Effector CD8-positive, alpha-beta T cell (primary cell): ENCODE results near the gene CTXND1.

Source experiments
- DNase-seq: peaks from one replicate; lab custom pipeline; 2025; lab: John Stamatoyannopoulos, UW

CTXND1 gene

DNA sequence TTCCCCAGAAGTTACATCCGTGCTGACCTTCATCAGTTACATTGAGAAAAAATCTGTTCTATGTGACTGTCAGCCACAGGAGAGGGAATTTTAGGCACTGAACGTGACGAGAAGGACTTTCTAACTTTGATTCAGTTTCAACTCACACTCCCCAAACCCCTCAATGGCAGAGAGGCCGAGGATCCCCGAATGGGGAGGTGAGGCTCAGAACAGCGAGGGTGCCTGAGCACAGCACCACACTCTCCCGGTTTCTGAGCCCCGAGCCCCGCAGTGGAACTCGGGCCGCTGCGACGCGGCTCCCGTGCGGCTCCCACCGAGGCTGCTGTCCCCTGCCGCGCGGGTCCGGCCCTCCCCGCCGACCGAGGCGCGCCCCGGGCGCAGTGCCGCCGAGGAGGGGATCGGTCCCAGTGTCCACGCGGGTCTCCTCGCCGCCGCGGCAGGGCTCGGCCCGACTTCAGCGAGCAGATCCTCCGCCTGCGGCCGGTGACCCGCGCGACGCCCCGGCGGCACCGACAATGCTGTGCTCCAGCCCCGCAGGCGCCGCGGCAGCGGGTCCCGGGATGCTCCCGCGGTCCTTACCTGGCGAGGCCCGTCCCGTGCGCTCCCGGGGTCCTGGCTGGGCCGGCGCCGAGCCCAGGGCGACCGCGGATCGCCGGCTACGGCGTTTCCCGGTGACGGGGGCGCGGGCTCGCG lies 439 bp downstream of the CTXND1 start:
- DNase-seq = no peak

DNA sequence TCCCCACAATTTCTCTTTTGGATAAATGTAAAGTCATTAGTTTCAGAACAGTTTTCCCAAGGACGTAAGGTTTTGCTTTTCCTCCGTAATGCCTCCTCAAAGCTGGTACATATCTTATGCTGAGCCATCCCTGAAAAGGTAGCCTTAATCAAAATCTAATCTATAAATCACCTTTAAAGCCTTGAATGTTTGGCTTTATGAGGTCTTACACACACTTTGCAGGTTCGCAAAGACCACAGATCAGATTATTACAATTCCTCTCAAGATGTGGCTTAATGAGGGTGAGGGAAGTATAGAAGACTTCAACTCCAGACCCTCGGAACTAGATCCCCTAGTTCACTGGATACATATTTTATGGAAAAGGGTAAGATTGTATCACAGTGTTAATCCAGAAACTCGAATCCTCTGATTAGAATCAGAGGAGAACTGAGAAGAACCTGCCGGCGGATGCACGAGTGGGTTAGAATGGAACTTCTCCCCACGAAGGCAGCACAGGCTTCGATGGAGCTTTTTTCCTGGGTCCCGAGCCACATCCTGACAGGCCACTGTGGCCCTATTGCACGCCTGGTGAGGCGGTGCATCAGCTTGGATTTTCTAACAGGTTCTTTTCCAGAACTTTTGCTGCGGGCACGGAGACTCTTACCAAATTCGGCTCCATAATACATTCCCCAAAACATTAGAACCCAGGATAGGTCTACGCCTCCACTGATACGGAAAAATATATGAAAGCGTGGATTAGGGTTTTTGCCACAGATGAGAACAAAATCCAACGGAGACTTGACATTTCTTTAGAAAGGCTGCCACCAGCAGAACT lies 1.2 kb downstream of the CTXND1 start:
- DNase-seq = no peak

DNA sequence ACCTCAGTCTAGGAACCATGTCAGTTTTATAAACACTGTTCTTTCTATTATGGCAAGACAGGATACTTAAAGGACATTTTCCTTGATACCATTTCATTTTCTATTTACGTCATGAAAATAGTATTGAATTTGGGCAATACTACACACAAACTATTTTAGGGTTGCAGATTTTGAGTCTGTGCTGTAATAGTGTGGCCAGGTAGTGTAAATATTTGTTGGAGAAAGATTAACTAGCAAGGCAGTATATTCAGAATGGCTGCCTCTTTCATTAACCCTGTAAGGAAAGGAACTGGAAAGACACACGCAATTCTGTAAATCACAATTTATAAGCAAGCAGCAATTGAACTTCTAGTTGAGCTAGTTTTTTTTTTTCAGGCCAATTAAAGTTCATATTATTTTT lies 2.0 kb downstream of the CTXND1 start:
- DNase-seq = no peak

DNA sequence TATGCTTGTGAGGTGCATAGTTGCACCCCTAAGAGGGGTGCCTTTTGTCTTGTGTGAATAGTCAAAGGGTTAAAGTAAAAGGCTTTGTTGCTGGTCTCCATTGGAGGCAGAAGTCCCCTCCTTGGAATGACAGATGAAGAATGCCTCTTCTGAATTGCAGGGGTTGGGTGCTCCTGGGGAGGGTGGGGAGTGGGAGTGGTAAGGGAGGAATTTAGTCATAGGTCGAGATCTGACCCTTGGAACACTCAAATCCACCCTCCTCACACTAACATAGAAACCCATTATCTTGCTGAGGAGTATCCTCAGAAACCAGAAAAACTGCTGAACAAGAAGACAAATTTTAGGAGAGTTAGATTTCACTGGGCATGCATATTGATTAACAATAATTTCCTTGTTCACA lies 4.7 kb downstream of the CTXND1 start:
- no peak for DNase-seq

DNA sequence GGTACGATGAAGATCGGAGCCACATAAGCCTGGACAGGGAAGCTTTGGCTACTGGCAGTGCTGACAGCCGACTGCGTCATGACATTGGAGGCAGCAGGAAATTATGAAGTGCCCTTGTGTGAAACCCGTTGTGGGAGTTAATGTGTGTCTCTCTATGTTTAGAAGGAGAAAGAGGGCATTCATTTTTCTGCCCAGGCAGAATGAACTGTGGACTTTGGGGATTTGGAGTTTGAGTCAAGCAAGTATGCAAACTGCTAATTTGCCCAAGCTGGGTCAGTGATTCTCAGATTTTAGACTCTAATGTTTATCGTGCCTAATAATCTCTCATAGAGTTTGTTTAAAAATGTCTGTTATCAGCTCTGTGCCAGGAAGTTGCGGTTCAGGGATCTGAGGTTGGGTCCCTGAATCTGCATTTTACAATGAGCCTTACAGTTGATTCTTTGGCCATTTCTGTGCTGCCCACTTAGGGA lies 5.6 kb downstream of the CTXND1 start:
- no peak for DNase-seq

DNA sequence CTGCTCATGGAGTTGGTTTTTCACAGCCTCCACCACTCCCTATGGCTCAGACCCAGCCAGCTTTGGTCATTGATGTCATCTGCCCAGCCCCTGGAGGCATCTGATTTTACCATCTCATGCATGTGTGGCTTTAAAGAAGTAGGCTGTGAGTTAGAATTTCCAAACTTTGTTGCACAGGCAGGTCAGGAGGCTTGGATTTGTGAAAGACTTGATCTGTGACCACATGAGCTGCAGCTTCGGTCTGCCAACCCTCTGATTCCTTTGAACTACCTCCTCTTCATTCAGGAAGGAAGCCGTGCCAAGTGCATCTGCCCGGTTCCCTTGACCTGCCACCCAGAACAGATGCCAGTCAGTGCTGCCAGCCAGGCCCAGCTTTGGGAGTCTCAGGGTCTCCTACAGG lies 9.2 kb downstream of the CTXND1 start:
- DNase-seq = no peak

DNA sequence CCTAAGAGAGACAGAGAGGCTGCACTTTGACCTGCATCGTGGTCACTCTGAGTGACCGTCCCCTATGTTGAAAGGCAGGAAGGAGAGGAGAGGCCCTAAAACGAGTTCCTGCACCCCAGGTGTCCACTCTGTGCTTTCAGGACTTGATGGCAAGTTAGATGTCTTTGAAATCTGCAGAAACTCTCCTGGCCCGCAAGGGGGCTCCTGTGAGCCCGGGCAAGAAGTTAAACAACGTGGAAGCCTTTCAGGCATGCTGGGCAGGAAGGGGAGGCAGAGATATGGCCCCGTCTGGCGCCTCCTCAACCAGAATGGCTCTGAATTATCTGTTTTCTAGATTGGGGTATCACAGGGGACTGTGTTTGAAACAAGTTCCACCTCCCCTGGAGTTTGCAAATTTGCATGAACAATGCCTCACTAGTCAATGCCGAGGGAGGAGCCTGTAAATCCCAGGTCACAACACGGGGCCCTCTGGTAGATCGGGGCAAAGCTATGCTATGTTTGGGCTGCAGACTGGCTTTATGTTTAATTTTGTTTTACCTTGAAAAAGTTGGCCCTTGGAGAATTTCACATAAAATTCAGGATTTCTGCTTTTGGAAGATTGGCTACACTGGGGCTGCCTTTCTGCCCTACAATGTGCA lies 9.8 kb downstream of the CTXND1 start:
- no peak for DNase-seq

DNA sequence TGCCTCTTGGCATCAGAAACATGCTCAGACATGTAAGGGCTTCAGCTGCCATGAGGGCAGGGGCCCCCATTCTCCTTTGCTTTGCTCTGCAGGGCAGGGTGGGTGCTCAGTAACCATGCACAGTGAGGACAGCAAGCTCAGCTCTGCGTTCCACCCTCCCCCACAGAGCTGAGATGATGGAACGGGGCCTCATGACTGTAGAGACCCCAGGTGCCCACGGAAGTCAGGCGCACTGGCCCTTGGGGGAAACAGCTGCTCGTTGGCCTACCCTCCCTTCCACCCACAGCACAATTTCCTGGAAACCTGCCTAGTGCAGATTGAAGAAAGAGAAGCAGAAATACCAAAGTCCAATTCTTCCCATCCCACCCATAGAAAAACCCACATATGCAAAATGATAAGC lies 10.5 kb downstream of the CTXND1 start:
- no peak for DNase-seq

DNA sequence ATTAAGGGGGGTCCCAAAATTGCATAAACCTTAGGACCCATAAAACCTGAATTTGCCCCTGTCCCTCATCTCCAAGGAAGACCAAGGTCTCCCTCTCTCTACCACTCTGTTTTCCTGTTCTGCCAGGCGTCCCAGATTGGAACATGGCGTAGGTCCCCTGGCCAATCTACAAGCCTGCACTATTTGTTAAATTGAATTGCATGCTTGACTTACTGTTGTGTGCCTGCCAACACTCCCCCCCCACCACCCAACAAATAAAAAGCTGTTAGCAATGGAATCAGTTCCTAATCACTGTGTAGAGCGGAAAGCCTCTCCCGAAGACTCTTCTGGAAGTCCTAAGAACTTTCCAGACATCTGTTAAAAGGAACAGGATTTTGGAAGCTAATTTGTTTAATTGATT lies 11.7 kb downstream of the CTXND1 start:
- no peak for DNase-seq

DNA sequence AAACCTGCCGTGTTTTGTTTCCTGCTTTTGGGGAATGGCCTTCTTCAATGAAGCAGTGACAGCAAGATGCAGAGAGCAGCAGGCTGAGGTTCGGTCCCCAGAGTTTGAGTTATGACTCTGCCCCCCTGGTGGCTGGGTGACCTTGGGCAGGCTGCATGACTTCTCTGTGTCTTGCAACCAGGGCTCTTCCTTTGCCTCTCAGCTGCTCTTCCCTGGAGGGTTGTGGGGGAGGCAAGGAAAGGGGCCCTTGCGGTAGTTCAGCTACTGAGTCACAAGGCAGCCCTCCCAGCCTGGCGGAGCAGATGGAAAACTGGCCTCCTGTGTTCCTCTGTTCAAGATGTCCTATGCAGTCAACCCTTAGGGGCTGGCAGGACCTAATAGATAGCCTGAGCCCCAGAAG lies 17.1 kb downstream of the CTXND1 start:
- DNase-seq = no peak

DNA sequence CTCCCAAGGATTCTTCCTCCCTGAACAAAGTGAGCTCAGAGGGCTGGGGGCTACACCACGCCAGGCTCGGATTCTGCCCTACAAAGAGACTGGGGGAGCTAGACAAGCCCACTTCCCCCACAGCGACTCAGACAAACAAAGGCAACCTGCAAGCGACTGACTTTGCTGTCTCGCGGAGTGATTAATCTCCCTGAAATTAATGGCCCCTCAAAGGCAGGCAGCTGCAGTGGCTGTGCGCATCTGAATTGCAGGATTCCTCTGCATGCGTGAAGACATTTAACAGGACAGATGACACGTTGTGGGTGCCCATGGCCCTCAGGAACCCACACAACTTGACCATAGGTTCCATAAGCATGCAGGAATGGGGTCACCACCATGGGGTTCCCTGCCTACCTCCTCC lies 18.4 kb downstream of the CTXND1 start:
- no peak for DNase-seq

DNA sequence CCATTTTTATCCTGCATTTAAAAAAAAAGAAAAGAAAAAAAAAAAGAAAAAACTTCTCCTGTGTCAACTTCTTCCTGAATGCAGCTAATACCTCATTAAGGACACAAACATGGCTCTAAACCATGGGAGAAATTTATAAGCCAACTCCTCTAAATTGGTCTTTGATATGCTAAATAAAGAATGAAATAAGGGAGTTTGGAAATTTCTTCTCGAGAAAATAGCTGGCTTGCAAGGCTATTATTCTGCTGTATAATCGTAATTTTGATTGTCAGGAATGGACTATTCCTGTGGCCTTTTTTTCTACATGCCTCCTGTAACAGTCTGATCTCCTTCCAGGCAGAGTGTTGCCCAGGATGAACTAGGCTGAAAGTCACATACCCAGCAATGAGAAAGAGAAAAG lies 20.6 kb downstream of the CTXND1 start:
- no peak for DNase-seq

DNA sequence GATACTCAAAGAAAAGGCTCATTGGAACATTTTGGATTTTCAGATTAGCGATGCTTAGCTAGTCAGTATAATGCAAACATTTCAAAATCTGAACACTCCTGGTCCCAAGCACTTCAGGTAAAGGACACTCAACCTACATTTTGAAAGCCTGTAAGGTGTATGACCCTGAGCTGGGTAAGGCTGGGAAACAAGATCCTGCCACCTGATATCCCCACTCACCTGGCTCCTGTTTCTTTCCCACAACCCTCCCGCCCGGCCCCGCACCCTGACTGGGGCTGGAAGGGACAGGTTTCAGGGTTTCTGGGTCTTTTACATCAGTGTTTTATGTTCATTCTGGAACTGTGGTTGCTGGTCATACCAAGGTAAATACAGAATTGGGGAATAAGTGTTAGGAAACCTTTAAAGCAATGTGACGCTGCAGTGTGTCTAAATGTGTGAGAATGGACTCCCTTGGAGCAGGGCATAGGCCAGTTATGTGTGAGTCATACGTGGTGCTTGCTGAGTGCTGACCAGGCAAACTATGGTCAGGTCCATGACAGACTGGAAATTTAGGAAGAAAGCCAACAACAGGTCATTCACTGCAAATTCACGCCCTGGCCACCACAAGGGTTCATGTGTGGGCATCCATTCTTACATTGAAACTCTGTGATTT lies 22.9 kb downstream of the CTXND1 start:
- DNase-seq = no peak

DNA sequence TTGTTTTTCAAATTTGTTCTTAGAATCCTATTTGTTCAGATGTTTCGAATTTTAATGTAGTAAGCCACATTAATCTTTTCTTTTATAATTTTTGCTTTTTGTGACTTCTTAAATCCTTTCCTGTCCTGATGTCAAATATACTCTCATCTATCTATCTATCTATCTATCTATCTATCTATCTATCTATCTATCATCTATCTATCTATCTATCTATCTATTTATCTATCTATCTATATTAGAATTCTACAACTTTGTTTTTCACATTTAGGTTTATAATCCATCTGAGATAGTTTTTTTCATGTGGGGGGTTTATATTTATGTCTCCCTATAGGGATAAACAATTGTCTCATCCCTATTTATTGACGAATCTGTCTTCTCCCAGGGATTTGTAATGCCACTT lies 32.1 kb downstream of the CTXND1 start:
- no peak for DNase-seq

DNA sequence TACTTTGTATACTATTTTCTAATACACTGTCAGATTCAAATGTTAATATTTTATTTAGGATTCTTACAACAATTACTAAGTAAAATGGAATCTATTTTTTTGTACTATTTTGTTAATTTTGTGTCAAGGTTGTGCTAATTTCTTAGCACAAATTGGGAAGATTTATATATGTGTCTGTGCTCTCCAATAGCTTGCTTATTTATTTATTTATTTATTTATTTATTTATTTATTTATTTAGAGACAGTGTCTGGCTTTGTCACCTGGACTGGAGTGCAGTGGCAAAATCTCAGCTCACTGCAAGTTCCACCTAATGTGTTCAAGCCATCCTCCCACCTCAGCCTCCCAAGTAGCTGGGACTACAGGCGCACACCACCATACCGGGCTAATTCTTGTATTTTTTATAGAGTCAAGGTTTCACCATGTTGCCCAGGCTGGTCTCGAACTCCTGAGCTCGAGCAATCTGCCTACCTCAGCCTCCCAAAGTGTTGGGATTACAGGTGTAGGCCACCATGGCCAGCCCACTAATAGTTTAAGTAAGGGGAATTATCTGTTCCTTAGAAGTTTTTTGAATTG lies 34.6 kb downstream of the CTXND1 start:
- no peak for DNase-seq

DNA sequence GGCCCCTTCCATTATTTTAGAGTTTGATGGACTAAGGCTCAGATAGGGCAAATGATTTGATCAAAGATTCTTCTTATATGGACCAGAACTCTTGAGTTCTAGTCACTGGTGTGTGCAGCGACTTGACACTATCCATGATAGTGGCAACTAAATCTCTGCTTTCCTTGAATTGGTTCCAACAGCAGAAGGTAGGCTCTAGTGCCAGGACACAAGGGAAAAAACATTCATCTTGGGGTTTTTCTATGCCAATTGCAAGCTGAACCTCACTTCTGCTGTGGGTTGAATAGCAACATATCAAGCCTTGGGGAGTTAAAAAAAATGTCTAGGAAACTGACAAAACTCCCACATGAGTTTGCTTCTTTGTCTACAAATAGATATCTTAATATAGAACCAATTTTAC lies 35.1 kb downstream of the CTXND1 start:
- no peak for DNase-seq

DNA sequence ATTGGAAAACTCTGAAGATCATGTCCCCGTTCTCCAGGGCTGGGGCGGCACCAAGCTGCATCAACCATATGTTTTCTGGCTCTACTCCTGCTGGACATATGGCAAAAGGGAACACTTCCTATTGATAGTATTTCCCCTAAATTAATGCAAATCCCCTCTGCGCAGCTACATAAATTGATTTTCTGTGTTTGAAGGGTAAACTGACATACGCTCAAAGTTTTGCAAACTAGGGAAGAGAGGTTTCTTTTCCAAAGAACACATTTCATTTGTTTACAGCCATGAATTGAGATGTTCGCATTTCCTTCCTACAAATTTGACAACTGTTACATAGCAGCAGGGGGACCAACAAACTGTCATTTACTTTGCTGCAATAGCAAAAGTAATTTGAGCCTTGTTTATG lies 35.9 kb downstream of the CTXND1 start:
- no peak for DNase-seq

DNA sequence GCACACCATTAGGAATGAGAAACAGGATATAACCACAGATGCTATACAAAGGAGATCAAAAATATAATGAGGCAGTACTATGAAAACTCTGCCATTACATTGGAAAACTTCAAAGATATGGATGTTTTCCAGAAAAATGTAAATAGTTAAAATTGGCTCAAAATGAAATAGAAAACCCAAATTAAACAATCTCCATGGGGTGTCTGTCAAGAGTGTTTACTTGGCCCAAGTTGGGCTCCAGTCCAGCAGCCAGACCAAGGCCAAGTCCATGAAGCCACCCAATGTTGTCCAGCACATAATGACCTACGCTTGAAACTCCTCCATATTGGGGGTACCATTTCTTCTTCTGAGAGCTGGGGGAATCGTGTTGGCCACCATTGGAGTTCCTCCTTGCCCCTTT lies 37.1 kb downstream of the CTXND1 start:
- no peak for DNase-seq

DNA sequence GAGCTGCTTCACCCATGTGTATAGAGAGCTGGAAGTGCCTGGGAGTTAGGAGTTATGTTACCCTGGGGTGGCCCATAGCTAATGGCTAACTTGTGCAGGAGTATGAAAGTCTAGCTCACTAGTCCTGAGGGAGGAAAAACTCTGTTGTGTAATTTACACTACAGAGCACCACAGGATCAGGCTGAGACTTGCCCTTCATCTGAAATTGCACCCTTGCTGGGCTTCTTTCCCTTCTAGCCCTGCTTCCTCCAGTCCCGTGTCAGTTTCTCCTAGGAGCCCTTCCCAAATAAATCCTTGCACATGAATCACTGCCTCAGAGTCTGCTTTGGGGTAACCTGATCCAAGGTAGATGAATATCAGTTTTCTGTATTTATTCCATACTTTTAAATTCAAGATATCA lies 40.0 kb downstream of the CTXND1 start:
- DNase-seq = no peak

DNA sequence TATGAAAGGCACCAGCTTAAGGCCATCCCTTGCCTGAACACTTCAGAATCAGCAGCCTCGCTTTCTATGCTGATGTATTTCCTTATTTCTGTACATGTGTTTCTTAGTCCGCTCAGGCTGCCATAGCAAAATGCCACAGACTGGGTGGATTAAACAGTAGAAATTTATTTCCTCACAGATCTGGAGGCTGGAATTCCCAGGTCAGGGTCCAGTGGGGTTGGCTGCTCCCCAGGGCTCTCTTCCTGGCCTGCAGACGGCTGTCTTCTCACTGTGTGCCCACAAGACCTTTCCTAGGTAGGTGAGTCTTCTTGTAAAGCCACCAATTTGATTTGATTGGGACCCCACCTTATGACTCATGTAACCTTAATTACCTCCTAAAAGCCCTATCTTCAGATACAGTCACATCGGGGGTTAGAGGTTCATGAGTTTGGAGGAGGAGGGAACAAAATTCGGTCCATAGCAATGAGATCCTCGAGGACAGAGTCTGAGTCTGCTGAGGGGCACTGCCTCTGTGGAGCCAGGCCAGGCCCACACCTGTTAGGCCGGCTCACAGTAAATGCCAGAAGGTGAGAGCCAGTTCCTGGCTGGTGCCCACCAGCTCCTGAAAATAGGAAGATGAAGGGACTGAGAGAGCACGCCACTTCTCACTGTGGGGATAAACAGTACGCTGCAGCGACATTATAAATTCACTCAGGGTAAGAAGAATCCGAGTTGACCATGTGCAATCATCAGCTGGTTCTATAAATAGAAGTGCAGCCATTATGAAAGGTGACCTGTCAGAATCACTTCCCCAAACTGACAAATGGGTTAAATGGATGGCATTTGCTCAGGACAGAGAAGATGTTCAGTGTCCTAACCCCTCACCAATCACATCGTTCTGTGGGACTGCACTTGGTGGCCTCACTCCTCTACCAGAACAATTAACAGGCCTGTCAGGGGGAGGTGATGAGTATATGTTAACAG lies 41.1 kb downstream of the CTXND1 start:
- DNase-seq = no peak
